ENCODE measurements around the gene PON2. TPM values are rescaled to one million over a fixed set of nuclear protein-coding genes. Genes with fewer than 3 reads are reported as not detected.

PON2 gene
- 100 to 1,000 TPM in 1 of 4 donors, 10 to 100 TPM in 3; 66.5 to 113 (median 82.2) TPM for total RNA-seq

DNA sequence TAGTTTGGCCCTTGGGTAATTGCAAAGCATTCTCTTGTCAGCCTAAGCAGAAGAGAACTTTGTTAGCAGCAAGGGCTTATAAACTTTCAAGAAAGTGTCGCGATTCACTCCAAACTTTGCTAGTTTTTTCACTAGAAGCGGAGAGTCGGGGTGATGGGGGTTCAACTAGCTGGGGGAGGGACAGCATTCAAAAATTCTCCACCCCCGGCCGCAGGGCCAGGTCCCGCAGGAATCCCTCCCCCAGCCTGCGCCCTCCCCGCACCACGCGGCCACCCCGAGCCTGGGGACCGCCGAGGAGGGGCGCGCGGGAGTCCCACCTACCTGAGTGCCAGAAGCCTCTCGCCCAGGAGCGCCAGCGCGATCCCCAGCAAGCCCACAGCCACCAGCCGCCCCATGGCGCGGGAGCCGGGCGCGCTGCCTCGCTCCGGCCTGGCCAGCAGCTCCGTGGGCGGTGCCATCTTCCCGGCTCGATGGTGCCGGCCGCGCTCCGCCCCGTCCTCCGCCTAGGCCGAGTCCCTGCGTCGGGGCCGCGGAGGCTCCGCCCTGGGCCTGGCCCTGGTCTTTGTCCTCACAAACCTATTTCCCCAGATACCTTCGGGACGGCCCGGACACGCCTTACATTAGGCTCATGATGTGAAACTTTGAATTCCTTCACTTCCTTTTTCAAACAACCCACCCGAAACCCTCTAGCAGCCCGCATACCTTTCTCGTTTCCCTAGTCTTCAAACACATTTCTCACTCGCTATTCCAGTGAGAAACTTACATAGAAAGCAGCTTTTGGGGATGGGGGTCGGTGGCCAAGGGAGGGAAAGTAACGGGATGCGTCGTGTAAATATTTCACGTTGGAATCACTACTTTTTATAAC, at the start of gene PON2:
Gene PON2, minus strand, starts transcription at position 472 of the 865 bp plus-strand sequence. Its CDS starts 77 bp downstream, at position 395.
- ATAC-seq (ENCODE audit: low FRiP score): peak; percentile 97
- TF ChIP-seq, protein P1, sequence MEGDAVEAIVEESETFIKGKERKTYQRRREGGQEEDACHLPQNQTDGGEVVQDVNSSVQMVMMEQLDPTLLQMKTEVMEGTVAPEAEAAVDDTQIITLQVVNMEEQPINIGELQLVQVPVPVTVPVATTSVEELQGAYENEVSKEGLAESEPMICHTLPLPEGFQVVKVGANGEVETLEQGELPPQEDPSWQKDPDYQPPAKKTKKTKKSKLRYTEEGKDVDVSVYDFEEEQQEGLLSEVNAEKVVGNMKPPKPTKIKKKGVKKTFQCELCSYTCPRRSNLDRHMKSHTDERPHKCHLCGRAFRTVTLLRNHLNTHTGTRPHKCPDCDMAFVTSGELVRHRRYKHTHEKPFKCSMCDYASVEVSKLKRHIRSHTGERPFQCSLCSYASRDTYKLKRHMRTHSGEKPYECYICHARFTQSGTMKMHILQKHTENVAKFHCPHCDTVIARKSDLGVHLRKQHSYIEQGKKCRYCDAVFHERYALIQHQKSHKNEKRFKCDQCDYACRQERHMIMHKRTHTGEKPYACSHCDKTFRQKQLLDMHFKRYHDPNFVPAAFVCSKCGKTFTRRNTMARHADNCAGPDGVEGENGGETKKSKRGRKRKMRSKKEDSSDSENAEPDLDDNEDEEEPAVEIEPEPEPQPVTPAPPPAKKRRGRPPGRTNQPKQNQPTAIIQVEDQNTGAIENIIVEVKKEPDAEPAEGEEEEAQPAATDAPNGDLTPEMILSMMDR (IDR thresholded peaks at IDR 0.05): no peak
- DNase-seq (ENCODE audit: low spot score): peak; percentile 25

DNA sequence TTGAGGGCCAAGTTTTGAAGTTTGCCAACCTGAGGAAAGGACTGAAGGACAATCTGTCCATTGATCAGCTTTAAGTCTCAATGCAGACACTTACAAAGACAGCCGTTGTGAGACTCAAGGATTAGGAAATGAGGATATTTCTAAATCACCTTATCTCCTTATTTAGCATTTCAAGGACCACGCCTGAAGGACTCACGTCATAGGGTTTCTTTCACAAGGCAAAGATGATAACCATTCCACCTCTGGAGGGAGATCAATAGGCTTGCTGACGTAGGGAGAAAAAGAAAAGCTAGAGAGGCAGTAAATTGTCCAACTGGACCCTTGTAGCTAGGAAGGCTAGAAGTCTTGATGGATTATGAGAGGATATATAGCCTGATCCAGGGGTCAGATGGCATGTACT, 47.6 kb upstream of the PON2 start:
- ATAC-seq (ENCODE audit: low FRiP score): no peak
- TF ChIP-seq, protein P1 (IDR thresholded peaks at IDR 0.05): no peak
- DNase-seq (ENCODE audit: low spot score): no peak

DNA sequence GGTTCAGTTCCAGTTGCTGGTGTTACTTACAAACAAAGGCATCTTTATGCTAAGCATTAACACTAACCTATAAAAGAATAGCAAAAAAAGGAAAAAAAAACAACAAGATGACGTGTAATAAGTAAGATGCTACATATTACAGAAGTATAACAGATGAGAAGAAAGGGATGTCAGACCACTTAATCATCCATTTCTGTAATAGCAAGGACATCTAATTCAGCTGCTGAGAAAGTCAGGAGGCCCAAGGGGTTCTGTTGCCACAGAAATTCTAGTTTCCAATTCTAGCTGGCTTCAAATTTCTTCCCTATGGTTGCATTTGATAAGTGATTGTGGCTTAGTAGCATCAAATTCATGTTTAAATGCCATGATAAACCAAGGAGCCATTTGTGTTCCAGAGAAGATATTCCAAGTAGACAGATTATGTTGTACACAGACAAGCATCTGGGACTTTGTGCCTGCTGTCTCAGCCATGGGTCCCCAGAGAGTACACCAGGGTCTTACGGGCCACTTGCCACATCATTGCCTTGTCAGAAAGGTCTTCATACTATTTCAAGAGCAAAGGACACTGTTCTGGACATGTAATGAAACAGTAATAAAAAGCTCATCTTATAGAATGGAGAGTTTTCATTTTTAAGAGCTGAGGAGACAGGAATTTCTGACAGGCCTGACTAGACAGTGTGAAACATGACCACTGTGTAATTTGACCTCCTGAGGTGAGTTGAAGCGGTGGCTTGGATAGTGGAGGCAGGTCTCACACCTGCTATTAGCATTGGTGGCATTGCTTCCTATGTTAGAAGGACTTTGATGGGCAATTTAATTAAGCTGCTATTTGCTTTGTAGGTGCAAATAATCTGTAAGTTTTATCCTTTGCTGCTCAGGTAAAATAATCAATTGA, 46.7 kb upstream of the PON2 start:
- TF ChIP-seq, protein P1 (IDR thresholded peaks at IDR 0.05): no peak
- DNase-seq (ENCODE audit: low spot score) (no peak), ATAC-seq (ENCODE audit: low FRiP score) (no peak)

DNA sequence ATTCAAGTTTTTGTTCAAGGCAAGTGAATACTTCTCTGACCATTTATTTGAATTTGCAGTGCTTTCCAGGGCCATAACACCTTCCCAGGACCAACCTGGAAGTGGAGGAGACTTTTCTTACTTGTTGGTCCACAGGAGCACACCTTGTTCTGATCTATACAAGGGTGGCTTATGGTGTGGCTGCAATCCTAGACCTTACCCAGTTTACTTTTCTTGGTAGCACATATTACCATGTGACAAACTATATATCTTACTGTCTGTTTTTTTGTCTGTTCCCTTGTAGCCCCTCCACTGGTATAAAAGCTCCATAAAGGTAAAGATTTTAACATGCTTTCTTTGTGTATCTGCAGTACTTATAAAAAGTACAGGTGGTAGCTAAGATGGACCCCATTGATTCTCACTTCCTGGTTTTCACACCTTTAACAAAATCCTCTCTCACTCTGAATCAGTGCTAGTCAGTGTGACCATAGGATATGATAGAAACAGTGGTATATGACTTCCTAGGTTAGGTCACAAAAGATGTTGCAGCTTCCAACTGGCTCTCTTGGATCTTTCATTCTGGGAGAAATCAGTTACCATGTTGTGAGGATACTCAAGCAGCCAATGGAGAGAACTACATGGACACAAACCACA, 45.3 kb upstream of the PON2 start:
- TF ChIP-seq, protein P1 (IDR thresholded peaks at IDR 0.05): no peak
- ATAC-seq (ENCODE audit: low FRiP score): no peak
- DNase-seq (ENCODE audit: low spot score): no peak

DNA sequence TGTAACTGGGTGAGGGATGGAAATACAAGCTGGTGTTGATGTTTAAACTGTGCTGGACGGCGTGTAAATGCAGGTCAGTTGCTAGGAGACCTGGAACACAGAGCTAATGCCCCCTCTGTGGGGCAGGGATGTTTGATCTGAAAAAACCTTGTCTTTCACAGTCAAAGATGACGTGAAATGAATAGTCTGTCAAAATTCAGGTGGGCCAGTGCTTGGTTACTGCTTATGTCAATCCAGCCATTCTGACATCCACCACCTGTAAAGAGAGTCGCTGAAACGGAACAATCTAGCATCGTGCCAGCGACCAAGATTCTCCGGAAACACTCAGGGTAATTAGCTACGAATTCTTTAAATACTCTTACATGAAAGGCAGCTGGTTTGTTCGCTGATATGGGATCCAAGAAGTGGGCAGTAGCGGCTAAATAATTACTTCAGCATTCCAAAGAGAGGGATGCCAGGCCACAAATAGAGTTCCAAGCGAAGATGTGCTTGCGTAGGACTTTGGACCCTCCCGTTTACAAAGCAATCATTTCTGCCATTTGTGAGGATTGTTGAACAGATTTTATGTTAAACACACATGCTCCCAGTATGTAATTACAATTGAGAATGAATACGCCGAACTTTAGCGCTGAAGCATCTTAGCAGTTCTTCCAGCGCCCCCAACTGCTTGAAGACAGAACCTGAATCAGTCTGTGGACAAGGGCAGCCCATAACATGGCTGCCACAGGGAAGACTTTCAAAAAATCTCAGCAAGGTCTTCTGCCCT, 43.6 kb upstream of the PON2 start:
- DNase-seq (ENCODE audit: low spot score): no peak
- ATAC-seq (ENCODE audit: low FRiP score): no peak
- TF ChIP-seq, protein P1 (IDR thresholded peaks at IDR 0.05): no peak
